Activated CD4-positive, alpha-beta memory T cell treated with anti-CD3 and anti-CD28 coated beads, Interleukin-2, amount 10 ng/mL, durations not matched to agents 7 days and 5 days (primary cell): ENCODE data around the gene PTH2R. TPM values are rescaled to one million over a fixed set of nuclear protein-coding genes. Genes with fewer than 3 reads are reported as not detected.
"Not testable (repeated sequence)": the region's sequence is repeated elsewhere in the genome, so short reads cannot be mapped to it uniquely, and the experiment has no call there.

Experiments
- CTCF ChIA-PET: fragments of 350-600 bp; sonication (Branson Sonifier 250); formaldehyde crosslinking; loops from one replicate; lab custom pipeline; 2021; ENCODE audit warnings: antibody characterized with exemption, inconsistent platforms; lab: Charles Lee
- POLR2A ChIA-PET: fragments of 350-600 bp; sonication (Branson Sonifier 250); formaldehyde crosslinking; loops from one replicate; lab custom pipeline; 2021; ENCODE audit warnings: antibody characterized with exemption; lab: Charles Lee
- DNase-seq: peaks from one replicate; pipeline ENCODE4 v3.0.0-alpha.2; 2020
- H3K27ac Mint-ChIP-seq: one replicate; pipeline ENCODE4 v1.8.0; 2021; ENCODE audit warnings: mild to moderate bottlenecking, mixed read lengths
- H3K27me3 Mint-ChIP-seq: one replicate; pipeline ENCODE4 v1.8.0; 2021; ENCODE audit warnings: mixed read lengths
- H3K36me3 Mint-ChIP-seq: one replicate; pipeline ENCODE4 v1.8.0; 2021; ENCODE audit warnings: low read depth, mixed read lengths
- H3K4me1 Mint-ChIP-seq: one replicate; pipeline ENCODE4 v1.8.0; 2021; ENCODE audit warnings: mixed read lengths
- H3K4me3 Mint-ChIP-seq: one replicate; pipeline ENCODE4 v1.8.0; 2021; ENCODE audit warnings: mild to moderate bottlenecking, mixed read lengths
- H3K9me3 Mint-ChIP-seq: one replicate; pipeline ENCODE4 v1.8.0; 2021; ENCODE audit warnings: mixed read lengths
- total RNA-seq, 2 experiments: library from RNA; stranded (reverse); gene quantifications; one replicate each; pipeline ENCODE4 v1.2.3, GENCODE V29; 2021

Gene PTH2R
- total RNA-seq, 2 experiments from 2014 or later = 0.10 TPM; not detected in 1

DNA sequence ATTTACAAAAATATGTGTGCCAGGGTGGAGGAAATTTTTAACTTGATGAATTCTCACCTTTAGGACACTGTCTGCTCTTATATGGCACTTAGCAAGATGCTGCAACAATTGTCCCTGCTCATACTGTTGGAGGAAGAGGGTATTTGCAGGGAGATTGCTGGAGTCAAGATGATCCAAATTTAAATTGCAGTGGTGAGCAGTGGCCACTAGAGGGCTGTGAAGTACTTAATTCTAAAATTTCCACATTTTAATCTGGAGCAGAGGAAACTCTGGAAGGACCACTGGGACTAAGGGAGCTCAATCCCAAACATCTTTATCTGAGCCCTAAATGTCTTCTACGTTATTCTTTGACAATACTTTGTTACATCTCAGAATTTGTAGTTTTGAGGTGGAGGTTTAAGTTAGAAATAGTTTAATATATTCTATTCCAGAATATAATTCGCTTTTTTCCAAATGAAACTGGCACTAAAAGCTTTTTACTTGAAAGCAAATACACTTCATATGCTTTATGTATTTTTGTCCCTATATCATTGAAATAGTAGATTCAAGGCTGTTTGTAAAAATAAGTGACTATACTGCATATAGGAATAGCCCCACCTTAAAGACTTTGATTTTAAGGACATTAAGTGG lies 33.0 kb upstream of the PTH2R start:
- ChIA-PET CTCF (interaction anchor here (1.2 to 1.7 kb wide), 3 partner anchors 8 to 15 kb away, joined by 3 to 5 read pairs (median 5); no protein-coding TSS in a partner anchor), POLR2A (no interaction called here)
- no peak overlapping the region for H3K27ac Mint-ChIP-seq
- H3K4me1 Mint-ChIP-seq = no peaks in the 10 kb centered on the region
- H3K4me3 Mint-ChIP-seq = no peak overlapping the region
- H3K36me3 Mint-ChIP-seq = no peaks in the 10 kb centered on the region
- H3K27me3 Mint-ChIP-seq = peaks cover 4% of the 10 kb centered on the region
- no peak for DNase-seq
- H3K9me3 Mint-ChIP-seq = no peaks in the 10 kb centered on the region

DNA sequence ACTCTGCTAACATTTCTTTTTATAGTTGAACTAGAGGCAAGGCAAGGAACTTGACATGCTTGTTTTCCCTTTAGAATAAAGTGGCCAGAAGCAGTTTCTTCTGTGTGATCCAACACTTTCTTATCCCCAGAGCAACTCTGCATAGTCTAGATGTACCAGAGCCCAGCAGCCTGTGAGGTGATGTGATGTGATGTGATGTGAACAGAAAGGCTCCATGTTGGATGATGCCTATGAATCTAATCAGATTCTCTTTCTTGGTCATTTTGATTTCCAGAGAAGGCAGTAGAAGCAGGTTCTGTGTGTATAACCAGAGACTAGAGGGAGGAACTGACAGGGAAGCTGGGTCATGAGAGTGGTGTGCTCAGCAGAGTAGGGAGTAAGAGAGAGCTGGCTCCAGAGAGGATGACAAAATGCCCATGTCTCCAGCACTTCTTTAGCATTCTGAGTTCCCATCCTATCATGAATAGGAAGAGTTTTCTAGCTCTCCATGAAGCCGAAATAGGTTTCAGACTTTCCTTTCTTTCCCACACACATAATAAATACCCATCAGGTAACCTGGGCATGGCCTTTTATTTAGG lies 31.0 kb upstream of the PTH2R start:
- H3K27me3 Mint-ChIP-seq = peaks cover 6% of the 10 kb centered on the region
- H3K27ac Mint-ChIP-seq = no peak overlapping the region
- ChIA-PET POLR2A (no interaction called here), CTCF (no interaction called here)
- no peak overlapping the region for H3K4me3 Mint-ChIP-seq
- no peak for DNase-seq
- H3K9me3 Mint-ChIP-seq = no peaks in the 10 kb centered on the region
- H3K4me1 Mint-ChIP-seq = no peaks in the 10 kb centered on the region
- no peaks in the 10 kb centered on the region for H3K36me3 Mint-ChIP-seq

GRCh38 chr2:208377344-208377860 lies 29.2 kb upstream of the PTH2R start:
- H3K4me3 Mint-ChIP-seq, POLR2A ChIA-PET, H3K4me1 Mint-ChIP-seq, H3K9me3 Mint-ChIP-seq, H3K36me3 Mint-ChIP-seq, DNase-seq, CTCF ChIA-PET, H3K27me3 Mint-ChIP-seq, H3K27ac Mint-ChIP-seq: not testable (repeated sequence)

DNA sequence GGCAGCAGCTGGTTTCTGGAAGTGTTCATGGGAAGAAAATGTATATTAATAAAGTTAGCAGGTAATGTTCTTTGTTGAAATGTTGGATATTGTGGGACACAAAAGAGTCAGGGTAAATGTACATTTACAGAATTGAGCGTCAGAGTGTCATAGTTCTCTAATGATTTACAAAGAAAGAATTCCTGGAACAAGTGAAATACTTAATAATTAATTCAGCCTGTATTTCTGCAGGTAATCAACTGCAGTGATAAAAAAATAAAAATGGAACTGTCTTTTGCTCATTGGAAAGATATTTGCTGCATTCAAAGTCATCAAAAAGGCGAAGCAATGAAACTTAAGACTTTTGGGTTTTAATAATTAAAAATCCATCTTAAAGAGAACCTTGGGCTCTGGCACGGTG lies 27.4 kb upstream of the PTH2R start:
- no peaks in the 10 kb centered on the region for H3K36me3 Mint-ChIP-seq
- H3K27me3 Mint-ChIP-seq = peaks cover 20% of the 10 kb centered on the region
- no peak overlapping the region for H3K27ac Mint-ChIP-seq
- ChIA-PET CTCF (no interaction called here), POLR2A (no interaction called here)
- no peak for DNase-seq
- no peak overlapping the region for H3K4me3 Mint-ChIP-seq
- no peaks in the 10 kb centered on the region for H3K9me3 Mint-ChIP-seq
- no peaks in the 10 kb centered on the region for H3K4me1 Mint-ChIP-seq

GRCh38 chr2:208384637-208385036 lies 22.0 kb upstream of the PTH2R start:
- Mint-ChIP-seq H3K4me3 (no peak overlapping the region), H3K9me3 (no peaks in the 10 kb centered on the region), H3K4me1 (no peaks in the 10 kb centered on the region), H3K36me3 (no peaks in the 10 kb centered on the region), H3K27ac (no peak overlapping the region), H3K27me3 (peaks cover 37% of the 10 kb centered on the region)
- no peak for DNase-seq
- POLR2A ChIA-PET = no interaction called here
- CTCF ChIA-PET = no interaction called here

GRCh38 chr2:208386541-208386940 lies 20.1 kb upstream of the PTH2R start:
- no peaks in the 10 kb centered on the region for H3K4me1 Mint-ChIP-seq
- H3K27me3 Mint-ChIP-seq = peaks cover 34% of the 10 kb centered on the region
- H3K9me3 Mint-ChIP-seq = no peaks in the 10 kb centered on the region
- H3K4me3 Mint-ChIP-seq = no peak overlapping the region
- no peaks in the 10 kb centered on the region for H3K36me3 Mint-ChIP-seq
- H3K27ac Mint-ChIP-seq = no peak overlapping the region
- no peak for DNase-seq
- CTCF ChIA-PET = interaction anchor here (1.6 kb wide), 1 partner anchor 9 kb away, joined by 3 read pairs; no protein-coding TSS in a partner anchor
- POLR2A ChIA-PET = no interaction called here

DNA sequence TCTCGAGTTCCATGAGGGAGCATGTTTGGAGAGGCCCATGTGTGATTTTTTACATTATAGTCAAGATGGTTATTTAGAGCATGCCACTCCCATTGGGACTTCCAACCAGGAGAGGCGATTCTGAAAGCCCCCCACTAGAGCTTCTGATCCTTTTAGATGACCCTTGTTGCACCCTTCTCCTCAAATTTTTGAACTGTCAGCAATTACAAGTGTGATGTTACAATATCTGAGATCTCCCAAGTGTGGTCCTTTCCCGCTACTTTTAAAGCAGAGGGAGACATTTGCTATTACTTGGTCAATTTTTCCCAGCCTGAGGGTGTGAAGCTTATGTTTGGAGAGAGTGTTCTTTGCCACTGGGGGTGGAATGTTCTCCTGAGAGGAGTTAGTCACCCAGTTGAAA lies 16.7 kb upstream of the PTH2R start:
- H3K4me1 Mint-ChIP-seq = no peaks in the 10 kb centered on the region
- CTCF ChIA-PET = no interaction called here

GRCh38 chr2:208392300-208392699 lies 14.3 kb upstream of the PTH2R start:
- Mint-ChIP-seq H3K9me3 (peaks cover 10% of the 10 kb centered on the region), H3K36me3 (no peaks in the 10 kb centered on the region), H3K27ac (no peak overlapping the region), H3K4me3 (no peak overlapping the region), H3K27me3 (peaks cover 3% of the 10 kb centered on the region), H3K4me1 (peaks cover 4% of the 10 kb centered on the region)
- ChIA-PET CTCF (no interaction called here), POLR2A (no interaction called here)
- no peak for DNase-seq

More for the DNA sequence above, 16.7 kb upstream of the PTH2R start:
- H3K4me3 Mint-ChIP-seq = no peak overlapping the region
- H3K9me3 Mint-ChIP-seq = peaks cover 8% of the 10 kb centered on the region
- no peak overlapping the region for H3K27ac Mint-ChIP-seq
- H3K36me3 Mint-ChIP-seq = no peaks in the 10 kb centered on the region
- no peak for DNase-seq
- H3K27me3 Mint-ChIP-seq = peaks cover 15% of the 10 kb centered on the region
- POLR2A ChIA-PET = no interaction called here

- POLR2A ChIA-PET, H3K4me1 Mint-ChIP-seq, DNase-seq, H3K27ac Mint-ChIP-seq, CTCF ChIA-PET, H3K9me3 Mint-ChIP-seq, H3K4me3 Mint-ChIP-seq, H3K36me3 Mint-ChIP-seq: not testable (repeated sequence)
- peaks cover 20% of the 10 kb centered on the region for H3K27me3 Mint-ChIP-seq
Observed at GRCh38 chr2:208396796-208397195, 9.8 kb upstream of the PTH2R start.

DNA sequence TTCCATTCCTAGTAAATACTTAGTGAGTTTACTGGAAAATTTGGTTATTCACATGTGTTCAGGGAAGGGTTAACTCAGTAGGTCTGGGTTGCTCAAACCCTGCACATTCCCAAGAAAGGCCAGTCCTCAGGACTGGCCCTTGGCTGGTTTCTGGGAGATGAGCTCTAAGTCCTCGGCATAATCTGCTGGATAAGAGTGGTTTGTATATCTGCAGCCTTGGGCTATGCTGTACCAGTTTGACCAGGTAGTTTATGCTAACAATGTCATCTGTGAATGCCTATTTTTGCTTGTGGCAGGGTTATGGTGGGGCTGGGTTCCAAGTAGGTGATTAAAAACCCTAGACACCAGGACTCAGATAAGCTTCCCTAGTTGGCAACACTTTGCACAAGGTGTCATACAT lies 7.4 kb upstream of the PTH2R start:
- H3K27me3 Mint-ChIP-seq = peaks cover 37% of the 10 kb centered on the region
- POLR2A ChIA-PET = no interaction called here
- CTCF ChIA-PET = interaction anchor here (2.1 kb wide), 1 partner anchor 8 kb away, joined by 5 read pairs; the partner anchor contains the start of gene PTH2R

GRCh38 chr2:208407667-208408066 lies 1.1 kb downstream of the PTH2R start:
- no peaks in the 10 kb centered on the region for H3K36me3 Mint-ChIP-seq
- peaks cover 7% of the 10 kb centered on the region for H3K4me1 Mint-ChIP-seq
- POLR2A ChIA-PET = no interaction called here
- H3K9me3 Mint-ChIP-seq = no peaks in the 10 kb centered on the region
- no peak overlapping the region for H3K4me3 Mint-ChIP-seq
- DNase-seq = no peak
- peaks cover 54% of the 10 kb centered on the region for H3K27me3 Mint-ChIP-seq
- H3K27ac Mint-ChIP-seq = no peak overlapping the region
- CTCF ChIA-PET = interaction anchor here (1.0 to 1.4 kb wide), 4 partner anchors 8 to 12 kb away, joined by 3 to 5 read pairs (median 4); no protein-coding TSS in a partner anchor

More for the DNA sequence above, 7.4 kb upstream of the PTH2R start:
- Mint-ChIP-seq H3K9me3 (peaks cover 2% of the 10 kb centered on the region), H3K27ac (no peak overlapping the region), H3K4me3 (no peak overlapping the region), H3K36me3 (no peaks in the 10 kb centered on the region), H3K4me1 (peaks cover 4% of the 10 kb centered on the region)
- DNase-seq = no peak

GRCh38 chr2:208413931-208414330 lies 7.3 kb downstream of the PTH2R start:
- Mint-ChIP-seq H3K27me3 (peaks cover 10% of the 10 kb centered on the region), H3K4me1 (peaks cover 16% of the 10 kb centered on the region), H3K36me3 (no peaks in the 10 kb centered on the region), H3K27ac (no peak overlapping the region), H3K4me3 (no peak overlapping the region), H3K9me3 (no peaks in the 10 kb centered on the region)
- no peak for DNase-seq
- POLR2A ChIA-PET = no interaction called here
- CTCF ChIA-PET = no interaction called here

GRCh38 chr2:208415255-208415654 lies 8.7 kb downstream of the PTH2R start:
- Mint-ChIP-seq H3K27me3 (peaks cover 6% of the 10 kb centered on the region), H3K36me3 (no peaks in the 10 kb centered on the region), H3K4me3 (no peak overlapping the region), H3K27ac (no peak overlapping the region), H3K4me1 (peaks cover 16% of the 10 kb centered on the region), H3K9me3 (no peaks in the 10 kb centered on the region)
- ChIA-PET CTCF (interaction anchor here (1.0 kb wide), 1 partner anchor 8 kb away, joined by 3 read pairs; no protein-coding TSS in a partner anchor), POLR2A (no interaction called here)
- DNase-seq = no peak
